WTC11 (cell line): ENCODE measurements around the gene MYCBP. TPM values are rescaled to one million over a fixed set of nuclear protein-coding genes. Genes with fewer than 3 reads are reported as not detected.

Experiments used
- ATAC-seq: fragments of 200-7000 bp; cut with Tn5 transposase; 2 replicates; pipeline ENCODE4 v1.10.0; 2021; ENCODE audit warnings: mild to moderate bottlenecking, moderate library complexity
- CTCF ChIA-PET: fragments of 300-600 bp; sonication (Branson Sonifier 250); formaldehyde crosslinking; loops from one replicate; lab custom pipeline; 2021; ENCODE audit warnings: antibody characterized with exemption; lab: Charles Lee
- POLR2A ChIA-PET: fragments of 350-600 bp; sonication (Branson Sonifier 250); formaldehyde crosslinking; loops from one replicate; lab custom pipeline; 2021; ENCODE audit warnings: antibody characterized with exemption; lab: Charles Lee
- DNase-seq: peaks from one replicate; pipeline ENCODE4 v3.0.0; 2021; ENCODE audit warnings: low spot score
- H3K27ac Mint-ChIP-seq: 2 replicates; pipeline ENCODE4 v1.8.0; 2021; ENCODE audit warnings: mixed read lengths
- H3K27me3 Mint-ChIP-seq: 2 replicates; pipeline ENCODE4 v1.8.0; 2021; ENCODE audit warnings: low read depth, mild to moderate bottlenecking, moderate library complexity, mixed read lengths
- H3K36me3 Mint-ChIP-seq: 2 replicates; pipeline ENCODE4 v1.8.0; 2021; ENCODE audit warnings: mixed read lengths
- H3K4me1 Mint-ChIP-seq: 2 replicates; pipeline ENCODE4 v1.8.0; 2022; ENCODE audit warnings: mixed read lengths
- H3K4me3 Mint-ChIP-seq: 2 replicates; pipeline ENCODE4 v1.8.0; 2021; ENCODE audit warnings: mild to moderate bottlenecking, moderate library complexity, mixed read lengths
- H3K9me3 Mint-ChIP-seq: 2 replicates; pipeline ENCODE4 v1.8.0; 2021; ENCODE audit warnings: mixed read lengths
- ATF1 ChIP-seq: sonication (generic); formaldehyde crosslinking; IDR thresholded peaks from 2 replicates; pipeline ENCODE4 v1.8.1; 2023; ENCODE audit warnings: mild to moderate bottlenecking, moderate library complexity, missing genetic modification reagents
- ATF3 ChIP-seq: sonication (generic); formaldehyde crosslinking; conservative IDR thresholded peaks from 2 replicates; pipeline ENCODE4 v1.8.1; 2022; ENCODE audit warnings: mild to moderate bottlenecking, missing genetic modification reagents
- ATF6 ChIP-seq: sonication (generic); formaldehyde crosslinking; IDR thresholded peaks from 2 replicates; pipeline ENCODE4 v1.8.1; 2023; ENCODE audit warnings: mild to moderate bottlenecking, missing genetic modification reagents
- CBFB ChIP-seq: sonication (generic); formaldehyde crosslinking; IDR thresholded peaks from 2 replicates; pipeline ENCODE4 v1.8.1; 2022; ENCODE audit warnings: mild to moderate bottlenecking, low read depth, missing genetic modification reagents
- ELF4 ChIP-seq: sonication (generic); formaldehyde crosslinking; IDR thresholded peaks from 2 replicates; pipeline ENCODE4 v1.8.1; 2022; ENCODE audit warnings: low read depth, mild to moderate bottlenecking, moderate library complexity, missing genetic modification reagents
- EMX1 ChIP-seq: fragments of 250-450 bp; sonication (Bioruptor Pico); IDR thresholded peaks from 2 replicates; pipeline ENCODE4 v1.8.0; 2021; ENCODE audit warnings: mild to moderate bottlenecking
- GTF2I ChIP-seq: fragments of 250-450 bp; sonication (Bioruptor Pico); conservative IDR thresholded peaks from 2 replicates; pipeline ENCODE4 v1.4.0; 2021; ENCODE audit warnings: mild to moderate bottlenecking
- KAT7 ChIP-seq: sonication (generic); formaldehyde crosslinking; IDR thresholded peaks from 2 replicates; pipeline ENCODE4 v1.8.1; 2023; ENCODE audit warnings: missing genetic modification reagents, mild to moderate bottlenecking, borderline replicate concordance
- NFATC4 ChIP-seq: fragments of 250-450 bp; sonication (Bioruptor Pico); IDR thresholded peaks from 2 replicates; pipeline ENCODE4 v1.9.0; 2021; ENCODE audit warnings: mild to moderate bottlenecking
- OVOL2 ChIP-seq: fragments of 250-450 bp; sonication (Bioruptor Pico); IDR thresholded peaks from 2 replicates; pipeline ENCODE4 v1.9.0; 2021; ENCODE audit warnings: mild to moderate bottlenecking, borderline replicate concordance
- PRRX2 ChIP-seq: fragments of 250-450 bp; sonication (Bioruptor Pico); IDR thresholded peaks from 2 replicates; pipeline ENCODE4 v1.8.0; 2021; ENCODE audit warnings: mild to moderate bottlenecking
- SMAD3 ChIP-seq: sonication (generic); formaldehyde crosslinking; IDR thresholded peaks from 2 replicates; pipeline ENCODE4 v1.8.0; 2022; ENCODE audit warnings: missing genetic modification reagents, mild to moderate bottlenecking, borderline replicate concordance
- STAT6 ChIP-seq: sonication (generic); formaldehyde crosslinking; conservative IDR thresholded peaks from 2 replicates; pipeline ENCODE4 v1.8.1; 2023; ENCODE audit warnings: mild to moderate bottlenecking, low read depth, missing genetic modification reagents, moderate library complexity
- USF1 ChIP-seq: sonication (generic); formaldehyde crosslinking; IDR thresholded peaks from 2 replicates; pipeline ENCODE4 v1.8.0; 2022; ENCODE audit warnings: mild to moderate bottlenecking, missing genetic modification reagents
- ZNF121 ChIP-seq: sonication (generic); formaldehyde crosslinking; IDR thresholded peaks from 2 replicates; pipeline ENCODE4 v1.8.0; 2023; ENCODE audit warnings: missing genetic modification reagents
- ZNF396 ChIP-seq: fragments of 250-450 bp; sonication (Bioruptor Pico); IDR thresholded peaks from 2 replicates; pipeline ENCODE4 v1.8.0; 2021; ENCODE audit warnings: mild to moderate bottlenecking, moderate library complexity, borderline replicate concordance
- total RNA-seq: library from RNA; stranded (reverse); gene quantifications from 3 replicates; pipeline ENCODE4 v1.2.3, GENCODE V29; 2021
- TF ChIP-seq, protein P1 (sequence below): fragments of 250-450 bp; sonication (Bioruptor Pico); IDR thresholded peaks from 2 replicates; pipeline ENCODE4 v2.1.2; 2022; ENCODE audit warnings: mild to moderate bottlenecking, moderate library complexity
- TF ChIP-seq, protein P2 (sequence below): fragments of 250-450 bp; sonication (Bioruptor Pico); IDR thresholded peaks from 2 replicates; pipeline ENCODE4 v1.8.0; 2021; ENCODE audit warnings: mild to moderate bottlenecking
- TF ChIP-seq, protein P3 (sequence below): sonication (generic); formaldehyde crosslinking; IDR thresholded peaks from 2 replicates; pipeline ENCODE4 v1.8.0; 2022; ENCODE audit warnings: mild to moderate bottlenecking, missing genetic modification reagents
- TF ChIP-seq, protein P4 (sequence below): sonication (generic); formaldehyde crosslinking; IDR thresholded peaks from 2 replicates; pipeline ENCODE4 v1.8.1; 2023; ENCODE audit warnings: mild to moderate bottlenecking, missing genetic modification reagents

The MYCBP gene
- total RNA-seq, 1 experiment from 2014 or later, result 31.4 TPM

GRCh38 chr1:38908821-38909220 is 35.7 kb upstream of the MYCBP start (continued):
- TF ChIP-seq ATF6 (CRISPR knock-in tag) (no peak), EMX1 (CRISPR knock-in tag) (no peak), ZNF396 (CRISPR knock-in tag) (no peak), CBFB (CRISPR knock-in tag) (no peak)

DNA sequence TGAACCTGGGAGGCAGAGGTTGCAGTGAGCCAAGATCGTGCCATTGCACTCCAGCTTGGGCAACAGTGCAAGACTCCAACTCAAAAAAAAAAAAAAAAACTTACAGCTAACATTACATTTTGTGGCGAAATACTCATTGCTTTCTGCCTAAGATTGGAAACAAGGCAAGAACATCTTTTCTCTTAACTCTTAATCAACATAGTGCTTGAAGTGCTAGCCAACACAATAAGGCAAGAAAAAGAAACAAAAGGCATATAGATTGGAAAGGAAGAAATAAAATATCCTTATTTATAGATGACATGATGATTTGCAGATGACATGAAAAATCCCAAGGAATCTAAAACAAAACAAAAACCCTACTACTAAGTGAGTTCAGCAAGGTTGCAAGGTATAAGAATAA is 32.8 kb upstream of the MYCBP start:
- Mint-ChIP-seq H3K4me1 (no peaks in the 10 kb centered on the region), H3K9me3 (peaks cover 15% of the 10 kb centered on the region), H3K4me3 (no peak overlapping the region), H3K36me3 (peaks cover 8% of the 10 kb centered on the region), H3K27ac (no peak overlapping the region), H3K27me3 (peaks cover 4% of the 10 kb centered on the region)
- ATAC-seq, result no peak
- CTCF ChIA-PET, result no interaction called here
- no peak for TF ChIP-seq USF1 (CRISPR knock-in tag)
- TF ChIP-seq, protein P1, sequence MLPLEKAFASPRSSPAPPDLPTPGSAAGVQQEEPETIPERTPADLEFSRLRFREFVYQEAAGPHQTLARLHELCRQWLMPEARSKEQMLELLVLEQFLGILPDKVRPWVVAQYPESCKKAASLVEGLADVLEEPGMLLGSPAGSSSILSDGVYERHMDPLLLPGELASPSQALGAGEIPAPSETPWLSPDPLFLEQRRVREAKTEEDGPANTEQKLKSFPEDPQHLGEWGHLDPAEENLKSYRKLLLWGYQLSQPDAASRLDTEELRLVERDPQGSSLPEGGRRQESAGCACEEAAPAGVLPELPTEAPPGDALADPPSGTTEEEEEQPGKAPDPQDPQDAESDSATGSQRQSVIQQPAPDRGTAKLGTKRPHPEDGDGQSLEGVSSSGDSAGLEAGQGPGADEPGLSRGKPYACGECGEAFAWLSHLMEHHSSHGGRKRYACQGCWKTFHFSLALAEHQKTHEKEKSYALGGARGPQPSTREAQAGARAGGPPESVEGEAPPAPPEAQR (CRISPR knock-in tag), result no peak
- TF ChIP-seq, protein P2, sequence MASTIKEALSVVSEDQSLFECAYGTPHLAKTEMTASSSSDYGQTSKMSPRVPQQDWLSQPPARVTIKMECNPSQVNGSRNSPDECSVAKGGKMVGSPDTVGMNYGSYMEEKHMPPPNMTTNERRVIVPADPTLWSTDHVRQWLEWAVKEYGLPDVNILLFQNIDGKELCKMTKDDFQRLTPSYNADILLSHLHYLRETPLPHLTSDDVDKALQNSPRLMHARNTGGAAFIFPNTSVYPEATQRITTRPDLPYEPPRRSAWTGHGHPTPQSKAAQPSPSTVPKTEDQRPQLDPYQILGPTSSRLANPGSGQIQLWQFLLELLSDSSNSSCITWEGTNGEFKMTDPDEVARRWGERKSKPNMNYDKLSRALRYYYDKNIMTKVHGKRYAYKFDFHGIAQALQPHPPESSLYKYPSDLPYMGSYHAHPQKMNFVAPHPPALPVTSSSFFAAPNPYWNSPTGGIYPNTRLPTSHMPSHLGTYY, result no peak
- TF ChIP-seq GTF2I (CRISPR knock-in tag), result 0 out of 2 replicates have a peak, but pooled peaks have one; percentile 9
- no peak for DNase-seq
- POLR2A ChIA-PET, result no interaction called here

- H3K4me1 Mint-ChIP-seq, result no peaks in the 10 kb centered on the region
- POLR2A ChIA-PET, result no interaction called here
- CTCF ChIA-PET, result no interaction called here
- no peaks in the 10 kb centered on the region for H3K36me3 Mint-ChIP-seq
- DNase-seq, result no peak
- no peaks in the 10 kb centered on the region for H3K27me3 Mint-ChIP-seq
- no peak overlapping the region for H3K4me3 Mint-ChIP-seq
- no peak for ATAC-seq
- H3K9me3 Mint-ChIP-seq, result no peaks in the 10 kb centered on the region
- no peak overlapping the region for H3K27ac Mint-ChIP-seq
- no peak for TF ChIP-seq OVOL2 (CRISPR knock-in tag)
- TF ChIP-seq, protein P3, sequence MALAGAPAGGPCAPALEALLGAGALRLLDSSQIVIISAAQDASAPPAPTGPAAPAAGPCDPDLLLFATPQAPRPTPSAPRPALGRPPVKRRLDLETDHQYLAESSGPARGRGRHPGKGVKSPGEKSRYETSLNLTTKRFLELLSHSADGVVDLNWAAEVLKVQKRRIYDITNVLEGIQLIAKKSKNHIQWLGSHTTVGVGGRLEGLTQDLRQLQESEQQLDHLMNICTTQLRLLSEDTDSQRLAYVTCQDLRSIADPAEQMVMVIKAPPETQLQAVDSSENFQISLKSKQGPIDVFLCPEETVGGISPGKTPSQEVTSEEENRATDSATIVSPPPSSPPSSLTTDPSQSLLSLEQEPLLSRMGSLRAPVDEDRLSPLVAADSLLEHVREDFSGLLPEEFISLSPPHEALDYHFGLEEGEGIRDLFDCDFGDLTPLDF (CRISPR knock-in tag), result no peak
- TF ChIP-seq ATF6 (CRISPR knock-in tag), result no peak
- TF ChIP-seq ATF1 (CRISPR knock-in tag), result no peak
- TF ChIP-seq ELF4 (CRISPR knock-in tag), result no peak
- TF ChIP-seq STAT6 (CRISPR knock-in tag), result no peak
- TF ChIP-seq NFATC4 (CRISPR knock-in tag), result no peak
- TF ChIP-seq ZNF121 (CRISPR knock-in tag), result no peak
- TF ChIP-seq ATF3 (CRISPR knock-in tag), result no peak
- TF ChIP-seq, protein P4, sequence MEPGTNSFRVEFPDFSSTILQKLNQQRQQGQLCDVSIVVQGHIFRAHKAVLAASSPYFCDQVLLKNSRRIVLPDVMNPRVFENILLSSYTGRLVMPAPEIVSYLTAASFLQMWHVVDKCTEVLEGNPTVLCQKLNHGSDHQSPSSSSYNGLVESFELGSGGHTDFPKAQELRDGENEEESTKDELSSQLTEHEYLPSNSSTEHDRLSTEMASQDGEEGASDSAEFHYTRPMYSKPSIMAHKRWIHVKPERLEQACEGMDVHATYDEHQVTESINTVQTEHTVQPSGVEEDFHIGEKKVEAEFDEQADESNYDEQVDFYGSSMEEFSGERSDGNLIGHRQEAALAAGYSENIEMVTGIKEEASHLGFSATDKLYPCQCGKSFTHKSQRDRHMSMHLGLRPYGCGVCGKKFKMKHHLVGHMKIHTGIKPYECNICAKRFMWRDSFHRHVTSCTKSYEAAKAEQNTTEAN, result no peak
- no peak for TF ChIP-seq PRRX2 (CRISPR knock-in tag)
- no peak for TF ChIP-seq SMAD3 (CRISPR knock-in tag)
- TF ChIP-seq KAT7 (CRISPR knock-in tag), result no peak
Observed at GRCh38 chr1:38899560-38899959, 26.4 kb upstream of the MYCBP start.
